CD14-positive monocyte (primary cell): ENCODE data around the gene PBX4. TPM values are rescaled to one million over a fixed set of nuclear protein-coding genes. Genes with fewer than 3 reads are reported as not detected.
A peak's percentile ranks its signal among the peaks of the same experiment; 100 is the strongest.

Source experiments
- DNase-seq, 3 donors: peaks; one replicate each; pipeline ENCODE4 v3.0.0-alpha.2; 2011 to 2022
- H2AFZ ChIP-seq: 2 replicates; pipeline ENCODE4 v1.6.0; 2012; ENCODE audit warnings: mild to moderate bottlenecking, low read depth, low read length, inconsistent platforms; ENCODE audit not compliant: insufficient read depth, poor library complexity, severe bottlenecking
- H3K27ac ChIP-seq, 2 donors: 1 replicate in 1 of 2; 2 replicates in 1 of 2; pipeline ENCODE4 v1.5.1; 2012 to 2013; ENCODE audit warnings: low read length in 2 of 2, control low read depth in 1 of 2, inconsistent platforms in 1 of 2, low read depth in 1 of 2, mild to moderate bottlenecking in 1 of 2
- H3K27me3 ChIP-seq, 2 donors: one replicate each; pipeline versions ENCODE4 v1.6.0 to v1.6.1; 2011 to 2013; ENCODE audit warnings: low read length in 2 of 2; ENCODE audit not compliant: control insufficient read depth in 2 of 2, insufficient read depth in 2 of 2
- H3K36me3 ChIP-seq, 2 donors: replicated peaks in 1 of 2; 1 replicate in 1 of 2; 2 replicates in 1 of 2; pipeline versions ENCODE4 v1.5.1 to v1.6.1; 2012 to 2013; ENCODE audit warnings: low read length in 2 of 2, control low read depth in 1 of 2, inconsistent platforms in 1 of 2, mild to moderate bottlenecking in 1 of 2; ENCODE audit not compliant: insufficient read depth in 2 of 2, control insufficient read depth in 1 of 2
- H3K4me1 ChIP-seq, 2 donors: 1 replicate in 1 of 2; 2 replicates in 1 of 2; pipeline versions ENCODE4 v1.5.1 to v1.6.1; 2012 to 2013; ENCODE audit warnings: low read length in 2 of 2, control low read depth in 1 of 2, inconsistent platforms in 1 of 2, mild to moderate bottlenecking in 1 of 2, moderate library complexity in 1 of 2; ENCODE audit not compliant: insufficient read depth in 2 of 2, control insufficient read depth in 1 of 2
- H3K4me2 ChIP-seq: replicated peaks from 2 replicates; pipeline ENCODE3; 2012; ENCODE audit warnings: low read length, moderate library complexity, mild to moderate bottlenecking; ENCODE audit not compliant: poor library complexity, severe bottlenecking; ENCODE audit errors: extremely low read depth
- H3K4me3 ChIP-seq, 3 experiments: fragments of 200-600 bp in 1 of 3; sonication (generic) in 1 of 3; replicated peaks in 1 of 3; 1 replicate in 2 of 3; 2 replicates in 1 of 3; pipeline ENCODE4 v1.5.1; 2011 to 2013; ENCODE audit warnings: low read length in 3 of 3, mild to moderate bottlenecking in 3 of 3, control low read depth in 2 of 3, low read depth in 2 of 3, inconsistent platforms in 1 of 3, moderate library complexity in 1 of 3
- H3K79me2 ChIP-seq: 2 replicates; pipeline ENCODE4 v1.6.0; 2012; ENCODE audit warnings: mild to moderate bottlenecking, control low read depth, inconsistent platforms, low read length, moderate library complexity; ENCODE audit not compliant: insufficient read depth
- H3K9ac ChIP-seq: 2 replicates; pipeline ENCODE4 v1.6.0; 2017; ENCODE audit warnings: low read length, mild to moderate bottlenecking; ENCODE audit not compliant: insufficient read depth, poor library complexity, severe bottlenecking
- H3K9me3 ChIP-seq, 2 donors: replicated peaks in 1 of 2; 1 replicate in 1 of 2; 2 replicates in 1 of 2; pipeline versions ENCODE4 v1.5.1 to v1.6.1; 2012 to 2013; ENCODE audit warnings: low read length in 2 of 2, control low read depth in 1 of 2; ENCODE audit not compliant: control insufficient read depth in 1 of 2, insufficient read depth in 1 of 2
- H4K20me1 ChIP-seq: 2 replicates; pipeline ENCODE4 v1.6.0; 2012; ENCODE audit warnings: mild to moderate bottlenecking, low read length, control low read depth, moderate library complexity; ENCODE audit not compliant: insufficient read depth
- H3K27ac Mint-ChIP-seq, 7 donors: one replicate each; pipeline ENCODE4 v1.8.0; 2020; ENCODE audit warnings: mild to moderate bottlenecking in 7 of 7, mixed read lengths in 7 of 7, moderate library complexity in 6 of 7, inconsistent platforms in 2 of 7
- H3K27me3 Mint-ChIP-seq, 3 donors: one replicate each; pipeline ENCODE4 v1.8.0; 2021 to 2022; ENCODE audit warnings: low read depth in 3 of 3, mild to moderate bottlenecking in 3 of 3, mixed read lengths in 3 of 3, moderate library complexity in 3 of 3, inconsistent platforms in 1 of 3
- H3K36me3 Mint-ChIP-seq, 2 donors: one replicate each; pipeline ENCODE4 v1.8.0; 2020; ENCODE audit warnings: mixed read lengths in 2 of 2, inconsistent platforms in 1 of 2, mild to moderate bottlenecking in 1 of 2
- H3K4me1 Mint-ChIP-seq: one replicate; pipeline ENCODE4 v1.8.0; 2020; ENCODE audit warnings: mild to moderate bottlenecking, mixed read lengths
- H3K4me3 Mint-ChIP-seq, 2 donors: one replicate each; pipeline ENCODE4 v1.8.0; 2020; ENCODE audit warnings: mild to moderate bottlenecking in 2 of 2, mixed read lengths in 2 of 2, moderate library complexity in 1 of 2
- H3K9me3 Mint-ChIP-seq, 7 donors: one replicate each; pipeline ENCODE4 v1.8.0; 2020 to 2022; ENCODE audit warnings: mixed read lengths in 7 of 7, mild to moderate bottlenecking in 6 of 7, moderate library complexity in 6 of 7, inconsistent platforms in 2 of 7
- WGBS: methylation state at CpG from one replicate; pipeline ENCODE4 v1.1.5; 2013; ENCODE audit warnings: missing lambda C conversion rate; ENCODE audit not compliant: insufficient coverage; 5-methylcytosine and 5-hydroxymethylcytosine counted together
- intact Hi-C, 2 donors: fragments of 100-400 bp; cut with micrococcal nuclease; formaldehyde crosslinking; loops; one replicate each; pipeline versions ENCODE4 v1.15.0 to v1.15.1; 2023
- polyA plus RNA-seq, 3 donors: library from polyadenylated mRNA; depleted of rRNA in 1 of 3; unstranded in 2 of 3; stranded (reverse) in 1 of 3; fragments of 300-500 nt in 2 of 3; fragments of >200 nt in 1 of 3; fragmentation: Illumina TruSeq in 2 of 3; gene quantifications; 1 replicate in 2 of 3; 2 replicates in 1 of 3; pipeline ENCODE4 v1.2.3, GENCODE V29; 2012 to 2021
- TF ChIP-seq, protein P1 (sequence below): fragments of 200-600 bp; IDR thresholded peaks from one replicate; pipeline ENCODE4 v1.8.0; 2022; ENCODE audit warnings: antibody characterized with exemption, mild to moderate bottlenecking

PBX4 gene
- polyA plus RNA-seq, 3 donors = 2.4 TPM; not detected in 2

DNA sequence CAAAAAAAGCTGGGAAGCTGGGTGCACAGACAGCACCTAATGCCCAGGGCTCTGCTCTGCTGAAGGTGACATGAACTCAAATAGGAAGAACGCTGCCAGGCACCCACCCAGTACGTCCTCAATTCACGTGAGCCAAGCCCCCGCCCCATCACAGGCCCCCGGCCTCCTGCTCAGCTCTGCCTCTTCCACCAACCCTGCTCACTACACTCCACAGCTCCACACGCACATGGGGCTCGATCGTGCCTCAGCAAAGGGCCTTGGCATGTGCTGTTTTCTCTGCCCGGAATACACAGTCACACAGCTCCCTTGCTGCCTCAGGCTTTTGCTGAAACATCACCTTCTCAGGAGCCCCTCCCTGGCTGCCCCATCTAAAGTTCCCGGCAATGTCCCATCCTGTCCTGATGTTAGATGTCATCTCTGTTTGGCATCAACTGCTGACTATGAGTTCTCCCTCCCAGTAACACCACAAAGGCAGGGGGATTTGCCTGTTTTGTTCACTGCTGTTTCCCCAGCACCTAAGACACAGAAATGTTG lies 42.7 kb upstream of the PBX4 start:
- H3K36me3 Mint-ChIP-seq = peaks cover 37 to 45% of the 10 kb centered on the region in 2 donors
- no peaks in the 10 kb centered on the region for H3K9me3 ChIP-seq
- peak overlapping the region; percentile 96 for H3K4me2 ChIP-seq
- H3K4me1 ChIP-seq = peaks cover 23 to 30% of the 10 kb centered on the region in 2 donors
- peak in 1 of 3 donors; percentile 3 for DNase-seq
- peaks cover 0 to 6% (median 0%) of the 10 kb centered on the region in 7 donors for H3K9me3 Mint-ChIP-seq
- peak overlapping the region; percentile 96 to 99 for H3K27ac ChIP-seq
- H3K4me1 Mint-ChIP-seq = peaks cover 22% of the 10 kb centered on the region
- H3K4me3 Mint-ChIP-seq = peak overlapping the region; percentile 88 to 90
- intact Hi-C loops = loop anchor here in 1 of 2 donors (5.0 to 10.0 kb wide), 2 partner anchors 244 to 1846 kb away; partner anchors contain the start of genes ZNF429 and ZNF93
- WGBS = 95% methylated on average over 10 of the region's 10 CpGs
- H2AFZ ChIP-seq = peak overlapping the region; percentile 74
- H3K36me3 ChIP-seq = peaks cover 37 to 39% of the 10 kb centered on the region in 2 donors
- peaks cover 51% of the 10 kb centered on the region for H3K79me2 ChIP-seq
- no peak overlapping the region for H3K9ac ChIP-seq
- peaks cover 0 to 2% (median 2%) of the 10 kb centered on the region in 3 donors for H3K27me3 Mint-ChIP-seq
- peaks cover 8% of the 10 kb centered on the region for H4K20me1 ChIP-seq
- H3K27me3 ChIP-seq = no peaks in the 10 kb centered on the region
- TF ChIP-seq, protein P1, sequence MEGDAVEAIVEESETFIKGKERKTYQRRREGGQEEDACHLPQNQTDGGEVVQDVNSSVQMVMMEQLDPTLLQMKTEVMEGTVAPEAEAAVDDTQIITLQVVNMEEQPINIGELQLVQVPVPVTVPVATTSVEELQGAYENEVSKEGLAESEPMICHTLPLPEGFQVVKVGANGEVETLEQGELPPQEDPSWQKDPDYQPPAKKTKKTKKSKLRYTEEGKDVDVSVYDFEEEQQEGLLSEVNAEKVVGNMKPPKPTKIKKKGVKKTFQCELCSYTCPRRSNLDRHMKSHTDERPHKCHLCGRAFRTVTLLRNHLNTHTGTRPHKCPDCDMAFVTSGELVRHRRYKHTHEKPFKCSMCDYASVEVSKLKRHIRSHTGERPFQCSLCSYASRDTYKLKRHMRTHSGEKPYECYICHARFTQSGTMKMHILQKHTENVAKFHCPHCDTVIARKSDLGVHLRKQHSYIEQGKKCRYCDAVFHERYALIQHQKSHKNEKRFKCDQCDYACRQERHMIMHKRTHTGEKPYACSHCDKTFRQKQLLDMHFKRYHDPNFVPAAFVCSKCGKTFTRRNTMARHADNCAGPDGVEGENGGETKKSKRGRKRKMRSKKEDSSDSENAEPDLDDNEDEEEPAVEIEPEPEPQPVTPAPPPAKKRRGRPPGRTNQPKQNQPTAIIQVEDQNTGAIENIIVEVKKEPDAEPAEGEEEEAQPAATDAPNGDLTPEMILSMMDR = no peak
- H3K27ac Mint-ChIP-seq = peak overlapping the region; percentile 90 to 98 (median 94)
- peak overlapping the region in 1 of 3 experiments; percentile 95 for H3K4me3 ChIP-seq

DNA sequence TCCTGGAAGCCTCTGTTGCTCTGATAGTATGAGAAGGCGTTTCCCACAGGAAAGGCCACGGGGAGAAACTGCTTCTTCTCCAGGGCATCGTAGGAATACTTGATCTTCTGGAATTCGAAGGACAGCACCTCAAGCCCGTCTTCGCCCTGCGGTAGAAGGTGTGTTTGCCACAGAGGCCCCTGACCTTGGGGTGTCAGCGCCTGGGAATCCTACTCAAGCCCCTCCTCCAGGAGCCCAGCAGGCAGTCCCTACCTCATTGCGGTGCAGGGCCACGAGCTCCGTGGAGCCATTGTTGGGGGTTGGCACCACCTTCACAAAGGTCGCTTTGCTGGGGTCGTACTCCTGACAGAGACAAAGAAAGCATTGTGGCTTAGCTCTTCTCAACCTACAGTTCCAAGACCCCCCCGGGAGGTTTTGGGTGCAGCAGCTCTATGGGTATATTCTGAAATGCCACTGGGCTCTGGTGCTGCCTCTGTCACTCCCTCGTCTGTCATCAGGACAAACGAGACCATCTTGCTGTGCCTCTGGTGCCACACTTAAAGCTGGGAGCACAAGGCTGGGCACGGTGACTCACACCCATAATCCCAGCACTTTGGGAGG lies 41.3 kb upstream of the PBX4 start:
- H3K27ac ChIP-seq = no peak overlapping the region
- H3K27ac Mint-ChIP-seq = peak overlapping the region in 3 of 7 donors; percentile 20 to 65 (median 42)
- peaks cover 8% of the 10 kb centered on the region for H4K20me1 ChIP-seq
- no peaks in the 10 kb centered on the region for H3K27me3 ChIP-seq
- peaks cover 51% of the 10 kb centered on the region for H3K79me2 ChIP-seq
- H3K4me1 Mint-ChIP-seq = peaks cover 22% of the 10 kb centered on the region
- intact Hi-C loops = loop anchor here in 1 of 2 donors (5.0 to 10.0 kb wide), 2 partner anchors 245 to 1848 kb away; partner anchors contain the start of genes ZNF429 and ZNF93
- peaks cover 51 to 54% of the 10 kb centered on the region in 2 donors for H3K36me3 ChIP-seq
- H3K9ac ChIP-seq = no peak overlapping the region
- peaks cover 51 to 60% of the 10 kb centered on the region in 2 donors for H3K36me3 Mint-ChIP-seq
- peak in 1 of 3 donors; percentile 2 for DNase-seq
- H3K4me1 ChIP-seq = peaks cover 23 to 30% of the 10 kb centered on the region in 2 donors
- H2AFZ ChIP-seq = no peak overlapping the region
- no peaks in the 10 kb centered on the region for H3K9me3 ChIP-seq
- peaks cover 0 to 3% (median 0%) of the 10 kb centered on the region in 7 donors for H3K9me3 Mint-ChIP-seq
- peaks cover 0 to 2% (median 2%) of the 10 kb centered on the region in 3 donors for H3K27me3 Mint-ChIP-seq
- TF ChIP-seq, protein P1 = no peak
- H3K4me3 Mint-ChIP-seq = no peak overlapping the region
- H3K4me3 ChIP-seq = no peak overlapping the region
- 93% methylated on average over 15 of the region's 17 CpGs for WGBS
- H3K4me2 ChIP-seq = no peak overlapping the region
